Activated gamma-delta T cell (primary cell): ENCODE data around the gene DNAI4.
"Not testable (repeated sequence)": the region's sequence is repeated elsewhere in the genome, so short reads cannot be mapped to it uniquely, and the experiment has no call there.

Experiments used
- DNase-seq: peaks from one replicate; lab custom pipeline; 2025; lab: John Stamatoyannopoulos, UW
- total RNA-seq, 2 donors: gene quantifications; one replicate each; lab custom pipeline; 2026; lab: John Stamatoyannopoulos, UW

DNAI4 gene, protein sequence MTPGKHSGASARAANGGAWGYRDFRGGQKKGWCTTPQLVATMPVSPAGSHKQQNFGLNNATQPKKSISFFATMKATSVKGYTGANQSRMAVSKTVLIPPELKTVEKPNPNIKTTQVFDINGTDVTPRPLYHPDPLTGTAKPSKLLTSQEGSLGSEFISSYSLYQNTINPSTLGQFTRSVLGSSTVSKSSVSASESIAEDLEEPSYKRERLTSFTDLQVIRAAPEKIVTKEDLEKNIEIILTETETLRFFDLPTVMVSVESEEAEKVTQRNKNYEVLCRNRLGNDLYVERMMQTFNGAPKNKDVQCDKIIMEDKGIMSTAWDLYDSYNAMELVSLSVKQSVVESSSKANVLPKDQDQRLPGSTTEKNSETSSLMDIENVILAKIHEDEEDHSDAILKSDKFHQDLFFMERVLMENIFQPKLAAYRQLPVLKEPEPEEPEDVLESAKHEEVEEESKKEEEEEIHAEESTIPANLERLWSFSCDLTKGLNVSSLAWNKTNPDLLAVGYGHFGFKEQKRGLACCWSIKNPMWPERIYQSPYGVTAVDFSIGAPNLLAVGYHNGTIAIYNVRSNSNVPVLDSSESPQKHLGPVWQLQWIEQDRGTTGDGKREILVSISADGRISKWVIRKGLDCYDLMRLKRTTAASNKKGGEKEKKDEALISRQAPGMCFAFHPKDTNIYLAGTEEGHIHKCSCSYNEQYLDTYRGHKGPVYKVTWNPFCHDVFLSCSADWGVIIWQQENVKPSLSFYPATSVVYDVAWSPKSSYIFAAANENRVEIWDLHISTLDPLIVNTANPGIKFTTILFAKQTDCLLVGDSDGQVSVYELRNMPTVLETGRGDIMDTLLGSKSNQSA
- 3.7 to 3.8 reads per million in 2 donors for total RNA-seq

DNA sequence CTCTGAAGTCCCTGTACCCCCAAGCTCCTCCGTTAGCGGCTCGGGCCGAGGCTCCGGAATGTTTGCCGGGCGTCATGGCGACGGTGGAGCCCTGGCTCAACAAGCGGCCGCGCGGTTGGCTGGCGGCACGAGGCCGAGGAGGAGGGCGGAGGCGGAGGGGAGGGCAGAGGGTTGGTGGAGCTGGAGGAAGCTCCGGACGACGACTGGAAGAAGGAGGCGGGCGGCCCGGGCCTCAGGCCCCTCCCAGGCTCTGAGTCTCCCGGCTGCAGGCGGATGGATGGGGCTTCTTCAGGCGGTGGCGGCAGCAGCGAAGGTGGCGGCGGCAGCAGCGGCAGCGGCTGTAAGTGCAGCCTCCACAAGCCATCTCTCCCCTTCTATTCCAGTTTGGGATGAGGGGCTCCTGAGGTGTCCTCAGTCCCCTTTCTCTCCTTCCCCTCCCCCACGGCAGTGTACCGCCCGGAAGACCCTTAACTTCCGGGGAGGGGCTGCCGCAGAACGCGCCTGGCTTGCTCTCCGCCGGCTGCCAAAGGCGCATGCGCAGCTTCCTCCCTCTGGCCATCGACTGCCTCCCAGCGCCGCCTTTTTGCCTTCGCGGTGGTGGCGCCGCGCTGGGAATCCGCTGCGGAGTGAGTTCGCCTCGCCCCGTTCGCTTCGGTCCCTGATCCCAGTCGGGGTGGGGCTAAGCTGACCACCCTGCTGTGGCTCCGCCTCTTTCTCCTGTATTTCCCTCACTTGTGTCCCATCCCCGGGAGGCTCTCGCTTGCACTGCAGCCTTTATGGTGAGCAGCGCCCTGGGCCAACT is at the start of gene DNAI4, which contains the start of gene MIER1:
Gene DNAI4 (minus strand): TSS at position 101 of the 802 bp plus-strand sequence. CDS start 25 bp downstream, at position 76.
Gene MIER1 (plus strand): TSS at position 235 of the 802 bp plus-strand sequence. CDS start 39 bp downstream, at position 274.
- peak; percentile 97 for DNase-seq

DNA sequence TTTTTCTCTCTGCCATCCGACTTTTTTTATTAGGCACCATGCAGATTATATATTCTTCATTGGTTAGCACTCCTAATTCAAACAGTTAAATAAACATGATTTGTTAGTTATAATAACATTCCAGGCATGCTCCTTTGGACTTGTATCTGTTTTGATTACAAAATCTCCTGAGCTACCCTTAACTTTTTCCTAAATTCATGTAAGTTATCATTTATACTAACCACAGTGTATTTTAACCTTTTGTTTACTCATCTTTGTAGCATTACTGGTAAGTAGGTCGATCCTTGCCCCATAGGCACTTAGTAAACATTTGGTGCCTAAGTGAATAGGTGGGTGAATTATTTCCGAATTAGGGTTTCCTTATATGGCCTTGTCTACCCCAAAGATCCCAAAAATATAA is 43.9 kb upstream of the DNAI4 start:
- no peak for DNase-seq

DNA sequence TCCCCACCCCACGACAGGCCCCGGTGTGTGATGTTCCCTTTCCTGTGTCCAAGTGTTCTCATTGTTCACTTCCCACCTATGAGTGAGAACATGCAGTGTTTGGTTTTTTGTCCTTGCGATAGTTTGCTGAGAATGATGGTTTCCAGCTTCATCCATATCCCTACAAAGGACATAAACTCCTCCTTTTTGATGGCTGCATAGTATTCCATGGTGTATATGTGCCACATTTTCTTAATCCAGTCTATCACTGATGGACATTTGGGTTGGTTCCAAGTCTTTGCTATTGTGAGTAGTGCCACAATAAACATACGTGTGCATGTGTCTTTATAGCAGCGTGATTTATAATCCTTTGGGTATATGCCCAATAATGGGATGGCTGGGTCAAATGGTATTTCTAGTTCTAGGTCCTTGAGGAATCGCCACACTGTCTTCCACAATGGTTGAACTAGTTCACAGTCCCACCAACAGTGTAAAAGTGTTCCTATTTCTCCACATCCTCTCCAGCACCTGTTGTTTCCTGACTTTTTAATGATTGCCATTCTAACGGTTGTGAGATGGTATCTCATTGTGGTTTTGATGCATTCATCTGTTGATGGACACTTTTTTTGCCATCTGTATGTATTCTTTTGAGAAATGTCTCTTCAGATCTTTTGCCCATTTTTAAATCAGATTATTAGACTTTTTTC is 41.7 kb upstream of the DNAI4 start:
- not testable (repeated sequence) for DNase-seq

DNA sequence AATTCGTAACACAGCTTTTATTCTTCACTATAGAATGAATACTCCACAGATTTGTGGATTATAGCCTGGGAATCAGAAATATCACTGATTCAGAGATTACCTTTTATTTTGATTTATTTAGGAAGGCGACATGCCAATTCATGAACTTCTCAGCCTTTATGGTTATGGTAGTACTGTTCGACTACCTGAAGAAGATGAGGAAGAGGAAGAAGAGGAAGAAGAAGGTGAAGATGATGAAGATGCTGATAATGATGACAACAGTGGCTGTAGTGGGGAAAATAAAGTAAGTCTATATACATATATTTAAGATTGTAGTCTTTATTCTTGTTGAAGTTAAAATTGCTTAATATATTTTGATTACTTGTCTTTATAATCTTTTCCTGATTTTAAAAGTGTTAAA is 33.3 kb upstream of the DNAI4 start:
- DNase-seq, result no peak

DNA sequence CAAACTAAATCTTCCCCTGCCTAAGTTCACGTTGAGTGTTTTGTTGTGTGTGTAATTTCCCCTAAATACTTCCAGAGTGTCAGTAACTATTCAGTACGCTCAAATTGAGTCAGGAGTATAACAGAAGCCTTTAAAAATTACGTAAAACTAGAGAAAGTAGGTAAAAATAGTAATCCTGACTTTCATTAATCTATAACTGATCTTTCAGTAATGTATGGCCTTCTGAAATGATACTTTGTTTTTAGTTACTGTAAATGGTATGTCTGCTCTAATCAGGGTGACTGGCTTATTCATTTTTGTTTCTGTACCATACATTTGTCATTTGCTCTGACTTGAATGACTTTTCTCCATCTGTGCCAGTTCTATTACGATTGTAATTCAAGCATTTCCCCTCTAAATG is 29.6 kb upstream of the DNAI4 start:
- DNase-seq, result no peak

DNA sequence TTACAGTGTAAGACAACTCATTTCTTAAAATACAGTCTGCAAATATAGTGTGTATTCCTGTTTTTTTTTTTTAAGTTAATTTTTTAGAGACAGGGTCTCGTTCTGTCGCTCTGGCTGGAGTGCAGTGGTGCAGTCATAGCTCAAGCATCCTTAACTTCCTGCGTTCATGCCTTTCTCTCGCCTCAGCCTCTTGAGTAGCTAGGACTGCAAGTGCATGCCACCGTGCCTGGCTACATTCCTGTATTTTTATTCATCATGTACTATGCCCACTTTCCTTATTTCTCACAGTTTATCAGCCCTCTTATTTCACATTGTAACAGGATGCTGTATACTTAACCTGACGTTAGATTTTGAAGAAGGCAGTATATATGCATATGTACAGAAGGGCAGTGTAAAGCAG is 26.9 kb upstream of the DNAI4 start:
- no peak for DNase-seq

DNA sequence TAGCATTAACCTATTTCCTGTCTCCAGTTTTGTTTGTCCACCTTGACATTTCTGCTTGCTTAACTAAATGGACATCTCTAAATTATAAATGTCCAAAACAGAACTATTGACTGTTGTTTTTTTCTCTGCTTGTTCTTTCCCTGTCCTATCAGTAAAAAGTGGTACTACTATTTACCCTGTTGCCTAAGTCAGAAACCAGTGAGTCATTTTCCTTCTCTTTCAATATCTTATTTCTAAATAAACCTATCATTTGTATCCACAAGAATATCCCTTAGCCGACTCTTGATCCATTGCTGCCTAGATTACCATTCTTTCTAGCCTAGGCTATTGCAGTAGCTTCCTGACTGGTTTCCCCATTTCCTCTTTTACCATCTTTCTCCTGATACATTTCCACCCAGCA is 22.6 kb upstream of the DNAI4 start:
- DNase-seq, result no peak

DNA sequence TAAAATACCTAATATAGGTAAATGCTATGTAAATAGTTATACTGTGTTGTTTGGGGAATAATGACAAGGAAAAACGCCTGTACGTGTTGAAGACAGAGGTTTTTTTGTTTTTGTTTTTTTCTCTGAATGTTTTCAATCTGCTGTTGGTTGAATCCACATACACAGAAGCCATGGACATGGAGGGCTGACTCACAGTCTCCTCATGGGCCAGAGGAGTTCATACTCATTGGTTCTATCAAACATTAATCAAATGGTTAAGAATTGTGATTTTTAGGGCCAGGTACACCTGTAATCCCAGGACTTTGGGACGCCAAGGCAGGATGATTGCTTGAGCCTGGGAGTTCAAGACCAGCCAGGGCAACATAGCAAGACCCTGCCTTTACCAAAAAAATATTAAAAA is 20.7 kb upstream of the DNAI4 start:
- no peak for DNase-seq

DNA sequence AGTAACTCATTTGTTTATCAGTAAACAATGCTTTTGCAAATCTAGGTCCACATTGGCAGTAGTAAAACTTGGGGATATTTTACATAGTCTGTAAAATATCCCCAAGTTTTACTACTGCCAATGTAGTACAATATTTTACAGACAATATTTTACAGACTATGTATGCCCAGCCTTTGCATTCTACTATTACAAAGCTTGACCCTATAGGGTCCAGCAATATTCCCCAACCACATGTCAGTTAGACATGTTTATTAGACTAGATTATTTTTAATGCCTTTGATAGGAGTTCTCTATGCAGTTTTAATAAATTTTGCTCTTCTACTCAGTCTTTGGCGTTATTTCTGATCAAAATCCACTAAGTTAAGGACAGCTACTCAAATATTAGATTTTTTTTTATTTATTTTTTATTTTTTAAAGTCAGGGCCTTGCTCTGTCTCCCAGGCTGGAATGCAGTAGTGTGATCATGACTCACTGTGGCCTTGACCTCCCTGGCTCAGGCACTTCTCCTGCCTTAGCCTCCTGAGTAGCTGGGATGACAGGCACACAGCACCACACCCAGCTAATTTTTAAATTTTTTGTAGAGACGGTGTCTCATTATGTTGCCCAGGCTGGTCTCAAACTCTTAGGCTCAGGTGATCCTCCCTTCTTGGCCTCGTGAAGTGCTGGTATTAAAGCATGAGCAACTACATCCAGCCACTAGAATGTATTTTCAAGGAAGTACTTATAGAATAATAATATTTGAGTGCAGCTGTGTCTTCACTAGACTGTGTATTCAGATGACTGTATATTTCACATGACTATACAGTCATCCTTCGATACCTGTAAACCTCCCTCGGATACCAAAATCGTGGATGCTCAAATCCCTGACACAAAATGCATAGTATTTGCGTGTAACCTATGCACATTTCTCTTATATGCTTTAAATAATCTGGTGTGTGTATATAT is 19.9 kb upstream of the DNAI4 start:
- no peak for DNase-seq

DNA sequence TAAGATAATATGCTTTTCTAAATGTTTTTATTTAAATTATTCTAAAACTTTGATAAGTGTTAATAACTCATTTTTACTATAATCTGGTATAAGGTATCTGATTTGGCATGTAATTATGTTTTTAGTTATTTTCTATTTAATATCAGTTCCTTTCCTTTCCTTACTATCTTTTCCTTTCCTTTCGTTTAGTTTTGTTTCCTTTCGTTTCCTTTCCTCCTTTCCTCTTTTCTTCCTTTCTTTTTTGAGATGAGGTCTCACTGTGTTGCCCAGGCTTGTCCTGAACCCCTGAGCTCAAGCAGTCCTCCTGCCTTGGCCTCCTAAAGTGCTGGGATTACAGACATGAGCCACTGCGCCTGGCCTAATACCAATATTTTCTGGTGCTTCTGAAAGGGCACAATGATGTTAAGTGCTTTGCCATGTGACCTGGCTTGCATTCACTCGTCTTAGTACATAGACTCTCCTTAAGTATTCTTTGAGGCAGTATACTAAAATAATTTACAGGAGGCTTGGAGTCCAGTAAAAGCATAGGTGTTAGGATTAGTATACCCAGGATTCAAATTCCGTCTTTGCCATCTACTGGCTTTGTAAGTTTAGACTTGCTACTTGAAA is 18.8 kb upstream of the DNAI4 start:
- no peak for DNase-seq

DNA sequence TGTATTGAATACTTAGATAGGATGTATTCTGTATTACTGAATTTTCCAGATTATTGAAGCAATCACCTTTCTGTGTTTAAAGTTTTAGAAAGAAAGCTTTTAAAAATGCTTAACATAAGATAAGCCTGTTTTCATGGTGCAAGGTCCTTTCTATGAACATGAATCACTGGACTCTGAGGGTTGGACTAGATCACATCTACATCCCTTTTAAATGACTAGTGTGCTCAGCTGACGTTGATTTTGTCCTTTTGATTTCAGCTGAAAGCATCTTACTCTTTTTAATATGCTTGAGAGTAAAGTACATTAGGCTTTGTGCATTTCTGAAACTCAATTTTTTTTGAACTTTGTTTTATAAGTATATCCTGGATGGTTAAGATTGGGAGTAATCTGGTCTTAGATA is 16.3 kb upstream of the DNAI4 start:
- no peak for DNase-seq

DNA sequence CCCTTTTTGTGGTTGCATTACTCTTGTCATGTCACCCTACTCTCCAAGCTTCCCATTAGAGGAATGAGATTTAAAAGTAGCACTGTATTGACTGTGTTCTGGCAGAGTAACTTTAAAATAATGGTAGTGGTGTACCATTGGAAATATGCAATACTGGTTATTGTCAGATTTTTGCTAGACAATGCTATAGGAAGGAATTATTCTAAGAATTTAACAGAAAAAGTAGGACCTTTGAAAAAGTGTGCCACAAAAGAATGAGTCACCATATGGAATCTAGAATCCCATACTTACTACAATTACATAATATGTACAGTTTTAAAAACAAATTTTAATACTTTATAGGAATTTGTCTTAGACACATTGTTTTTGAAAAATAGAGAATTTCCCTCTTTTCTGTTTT is 14.0 kb upstream of the DNAI4 start:
- DNase-seq, result no peak

DNA sequence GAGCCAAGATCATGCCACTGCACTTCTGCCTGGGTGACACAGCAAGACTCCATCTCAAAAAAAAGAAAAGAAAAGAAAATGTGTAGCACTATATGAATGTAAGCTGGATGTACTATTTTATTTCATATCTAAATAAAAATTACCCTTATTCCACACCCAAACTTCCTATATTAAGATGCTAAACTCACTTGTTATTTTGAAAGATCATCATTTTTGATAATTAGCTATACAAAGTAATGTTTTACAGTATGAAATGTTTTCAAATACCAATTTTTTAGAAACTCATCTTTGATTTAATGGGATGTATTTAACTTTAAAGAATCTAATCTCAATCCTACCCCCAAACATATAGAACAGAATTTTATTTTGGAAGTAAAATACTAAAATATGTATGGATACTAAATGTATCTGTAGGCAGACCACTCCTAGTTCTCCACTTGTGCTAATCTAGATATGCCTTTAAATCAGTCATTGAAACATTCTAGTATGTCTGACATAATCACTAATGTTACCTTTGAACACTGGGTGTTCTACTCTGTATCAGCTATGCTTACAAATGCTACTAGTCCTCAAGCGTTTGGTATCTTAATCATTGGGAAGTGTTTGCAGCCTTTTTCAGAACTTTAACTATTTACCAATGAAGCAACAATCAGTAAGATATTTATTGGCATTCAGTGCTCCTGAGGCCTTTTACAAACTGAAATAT is 13.0 kb upstream of the DNAI4 start:
- no peak for DNase-seq

DNA sequence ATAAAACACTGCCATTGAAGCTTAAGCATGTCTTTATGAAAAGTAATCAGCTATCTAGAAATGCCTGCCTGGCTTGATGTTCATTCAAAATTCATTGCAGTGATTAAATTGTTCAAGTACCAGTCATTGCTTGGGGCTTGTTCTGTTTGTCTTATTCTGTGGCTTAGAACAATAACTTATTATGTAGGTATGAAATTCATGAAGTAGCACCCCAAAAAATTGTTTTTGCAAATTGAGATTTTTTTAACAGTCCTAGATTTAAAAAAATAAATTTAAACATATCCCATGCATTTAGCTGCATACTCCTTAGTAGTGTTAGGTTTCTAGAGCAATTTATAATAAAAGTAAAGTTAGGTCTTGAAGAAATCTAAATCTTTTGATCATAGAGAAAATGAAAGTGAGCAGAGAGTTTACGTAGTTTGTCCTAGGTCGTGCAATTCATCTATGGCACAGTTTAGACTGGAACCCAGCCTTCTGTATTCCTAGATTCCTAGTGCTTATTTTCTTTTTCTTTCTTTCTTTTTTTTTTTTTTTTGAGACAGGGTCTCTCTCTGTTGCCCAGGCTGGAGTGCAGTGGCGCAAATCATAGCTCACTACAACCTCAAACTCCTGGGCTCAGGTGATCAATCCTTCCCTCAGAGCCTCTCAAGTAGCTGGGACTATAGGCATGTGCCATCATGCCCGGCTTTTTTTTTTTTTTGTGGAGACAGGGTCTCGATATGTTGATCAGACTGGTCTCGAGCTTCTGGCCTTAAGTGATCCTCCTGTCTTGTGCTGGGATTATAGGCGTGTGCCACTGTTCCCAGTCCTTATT is 9.4 kb upstream of the DNAI4 start:
- DNase-seq, result no peak

DNA sequence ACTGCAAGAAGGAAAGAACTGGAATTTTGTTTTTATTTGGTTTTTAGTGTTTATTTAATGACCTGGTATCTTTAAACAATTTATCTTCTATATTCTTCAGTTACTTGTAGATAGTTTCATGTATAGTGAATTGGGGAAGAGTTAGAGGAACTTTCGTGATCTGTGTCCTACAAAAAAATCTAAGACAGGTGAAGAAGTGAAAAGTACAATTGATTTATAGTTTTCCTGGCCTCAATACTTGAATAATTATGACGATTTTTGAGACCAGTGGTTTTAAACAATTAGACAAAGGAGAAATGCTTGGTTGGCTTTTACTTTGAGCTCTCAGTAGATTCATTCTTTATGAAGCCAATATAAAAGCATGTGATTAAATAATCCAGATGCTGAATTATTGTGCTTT is 7.6 kb upstream of the DNAI4 start:
- DNase-seq, result no peak

DNA sequence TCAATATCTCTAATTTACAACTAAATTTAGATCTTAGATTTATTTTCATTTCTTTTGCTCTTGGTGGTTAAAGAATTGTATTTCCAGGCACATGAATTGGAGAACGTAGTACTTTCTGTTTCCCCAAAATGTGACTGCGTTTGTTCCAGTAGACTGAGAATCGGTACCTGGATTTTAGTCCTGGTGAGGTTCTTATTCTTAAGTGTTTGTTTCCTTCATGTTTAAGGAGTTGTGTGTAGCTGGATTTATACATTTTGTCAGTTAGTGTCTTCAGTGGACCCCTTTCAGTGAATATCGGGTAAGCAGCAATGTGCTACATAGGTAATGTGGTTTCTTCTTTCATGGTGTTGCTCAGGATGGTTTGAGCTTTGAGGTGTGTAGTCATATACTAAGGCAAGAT is 6.9 kb upstream of the DNAI4 start:
- DNase-seq, result no peak

DNA sequence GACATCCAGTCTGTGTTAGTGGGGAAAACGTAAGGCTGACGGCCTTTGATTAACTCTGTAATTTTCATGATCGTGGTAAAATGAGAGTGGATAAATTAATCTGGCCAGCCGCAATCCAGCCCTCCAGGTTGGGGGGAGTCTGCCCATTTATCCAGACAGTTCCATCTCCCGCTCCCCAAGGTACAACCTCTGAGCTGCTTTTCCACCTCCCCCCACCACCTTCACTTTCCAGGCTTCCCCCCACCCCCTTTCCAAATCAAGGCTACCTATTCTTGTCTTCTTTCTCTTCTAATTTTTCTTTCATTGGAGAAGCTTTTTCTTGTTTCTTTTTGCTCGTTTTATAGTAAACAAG is 6.1 kb upstream of the DNAI4 start:
- DNase-seq, result no peak

DNA sequence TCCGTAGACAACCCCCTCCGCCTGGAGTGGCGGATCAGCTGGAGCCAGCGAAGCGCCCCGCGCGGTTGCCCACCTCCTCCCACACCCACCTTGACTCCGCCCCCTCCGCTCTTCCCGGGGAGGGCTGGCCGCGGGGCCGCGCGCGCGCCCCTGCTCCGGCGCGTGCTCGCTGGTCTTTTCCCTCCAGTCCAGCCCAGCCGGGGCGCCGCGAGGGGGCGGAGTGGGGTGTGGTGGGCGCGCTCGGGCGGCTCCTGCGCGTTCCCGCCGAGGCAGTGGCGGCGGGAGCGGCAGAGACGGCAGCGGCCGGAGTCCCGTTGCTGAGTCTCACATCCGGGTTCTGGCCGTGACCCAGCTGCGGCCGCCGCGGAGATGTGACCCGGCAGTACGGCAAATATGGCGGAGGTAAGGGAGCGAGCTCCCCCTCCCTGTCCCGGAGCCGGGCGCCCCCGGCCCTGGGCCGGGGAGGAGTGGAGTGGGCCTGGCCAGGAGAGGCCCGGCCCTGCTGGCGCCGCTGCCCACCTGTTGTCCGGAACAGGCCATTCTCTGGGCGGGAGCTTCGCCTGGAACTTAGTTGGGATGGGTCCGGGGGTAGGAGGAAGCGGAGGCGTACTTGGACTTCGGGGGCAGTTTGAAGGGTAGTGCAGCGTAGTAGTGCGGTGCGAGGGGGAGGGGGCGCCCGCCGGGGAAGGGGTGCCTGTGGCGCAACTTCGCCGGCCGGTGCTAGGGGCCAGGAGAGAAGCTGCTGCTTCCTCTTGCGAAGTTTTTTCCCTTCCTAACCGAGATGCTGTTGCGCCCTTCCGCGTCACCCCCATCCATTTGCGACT is 5.6 kb upstream of the DNAI4 start:
- peak; percentile 94 for DNase-seq
